ENCODE measurements around the gene BCL2L1.

- no peak for TF ChIP-seq POLR2A (IDR thresholded peaks at IDR 0.05; ENCODE audit: low read depth, low read length)
- TF ChIP-seq POLR2AphosphoS5 (IDR thresholded peaks at IDR 0.05; ENCODE audit: low read depth, low read length) = no peak
These were observed 38.0 kb upstream of the BCL2L1 start for GRCh38 chr20:31760519-31761240.

Measured in GM12892 (cell line).